Endothelial cell of umbilical vein (primary cell): Measurements from ENCODE around the gene JAKMIP3. TPM values are rescaled to one million over a fixed set of nuclear protein-coding genes. Genes with fewer than 3 reads are reported as not detected.

ENCODE experiments used
- BruUV-seq: library from RNA; stranded (reverse); fragments of 400-500 nt; replicated peaks from 2 replicates; lab custom pipeline; 2021; lab: Mats Ljungman, UMichigan
- CTCF ChIA-PET: fragments of 300-600, 350-600 bp; sonication (Branson Sonifier 250); formaldehyde crosslinking; loops from one replicate; lab custom pipeline; 2021; ENCODE audit warnings: antibody characterized with exemption, inconsistent platforms; lab: Charles Lee
- POLR2A ChIA-PET: fragments of 300-600, 350-600 bp; sonication (Branson Sonifier 250); formaldehyde crosslinking; loops from one replicate; lab custom pipeline; 2021; ENCODE audit warnings: antibody characterized with exemption, inconsistent platforms; lab: Charles Lee
- DNase-seq: peaks from one replicate; pipeline ENCODE4 v3.0.0-alpha.2; 2011; ENCODE audit warnings: low read depth, low spot score
- FAIRE-seq: peaks from 2 replicates; lab custom pipeline; 2011; peaks lifted over from hg19 to GRCh38; lab: Jason Lieb, UNC
- H2AFZ ChIP-seq: 2 replicates; pipeline ENCODE4 v1.6.0; 2012; ENCODE audit warnings: low read depth, low read length, control low read depth, inconsistent platforms
- H3K27ac ChIP-seq: 2 replicates; pipeline ENCODE4 v1.5.1; 2011; ENCODE audit warnings: low read depth, mild to moderate bottlenecking, control low read depth, low read length, moderate library complexity; ENCODE audit not compliant: insufficient read depth
- H3K27me3 ChIP-seq, 2 experiments: 2 replicates each; pipeline versions ENCODE4 v1.6.0 to v1.6.1; 2011; ENCODE audit warnings: low read length in 2 of 2, mixed read lengths in 1 of 2; ENCODE audit not compliant: control insufficient read depth in 2 of 2, insufficient read depth in 2 of 2
- H3K36me3 ChIP-seq, 2 experiments: 2 replicates in 1 of 2; 3 replicates in 1 of 2; pipeline ENCODE4 v1.5.1; 2011; ENCODE audit warnings: low read length in 2 of 2, mild to moderate bottlenecking in 1 of 2, moderate library complexity in 1 of 2; ENCODE audit not compliant: control insufficient read depth in 2 of 2, insufficient read depth in 2 of 2; ENCODE audit errors: extremely low read depth in 1 of 2
- H3K4me1 ChIP-seq: 3 replicates; pipeline ENCODE4 v1.5.1; 2011; ENCODE audit warnings: mild to moderate bottlenecking, low read length; ENCODE audit not compliant: control insufficient read depth, insufficient read depth; ENCODE audit errors: extremely low read depth
- H3K4me2 ChIP-seq: 2 replicates; pipeline ENCODE4 v1.6.1; 2011; ENCODE audit warnings: low read length, control low read depth, mixed read lengths; ENCODE audit not compliant: insufficient read depth
- H3K4me3 ChIP-seq, 3 experiments: fragments of 200-600 bp in 1 of 3; sonication (generic), shearing (Covaris generic) in 1 of 3; replicated peaks in 1 of 3; 2 replicates each; pipeline ENCODE4 v1.5.1; 2011 to 2016; ENCODE audit warnings: control low read depth in 3 of 3, low read length in 3 of 3, mild to moderate bottlenecking in 2 of 3, inconsistent platforms in 1 of 3, low read depth in 1 of 3, moderate library complexity in 1 of 3; ENCODE audit not compliant: insufficient read depth in 1 of 3
- H3K79me2 ChIP-seq: 2 replicates; pipeline ENCODE4 v1.6.0; 2012; ENCODE audit warnings: low read length, inconsistent platforms; ENCODE audit not compliant: control insufficient read depth, insufficient read depth
- H3K9ac ChIP-seq: replicated peaks from 2 replicates; pipeline ENCODE3; 2011; ENCODE audit warnings: low read length, control low read depth; ENCODE audit not compliant: insufficient read depth; ENCODE audit errors: extremely low read depth
- H3K9me1 ChIP-seq: replicated peaks from 3 replicates; pipeline ENCODE4 v1.6.0; 2011; ENCODE audit warnings: mild to moderate bottlenecking, low read length; ENCODE audit not compliant: control insufficient read depth, insufficient read depth; ENCODE audit errors: extremely low read depth
- H3K9me3 ChIP-seq: replicated peaks from 2 replicates; pipeline ENCODE4 v1.5.1; 2012; ENCODE audit warnings: low read length, inconsistent platforms; ENCODE audit not compliant: control insufficient read depth, insufficient read depth
- H4K20me1 ChIP-seq: replicated peaks from 2 replicates; pipeline ENCODE3; 2011; ENCODE audit warnings: mild to moderate bottlenecking, low read length; ENCODE audit not compliant: control insufficient read depth, insufficient read depth; ENCODE audit errors: extremely low read depth
- EZH2 ChIP-seq: IDR thresholded peaks from 2 replicates; pipeline ENCODE4 v1.6.1; 2012; ENCODE audit warnings: borderline replicate concordance, low read depth, mild to moderate bottlenecking, moderate library complexity, low read length, inconsistent platforms; ENCODE audit not compliant: severe bottlenecking
- FOS ChIP-seq: IDR thresholded peaks from 2 replicates; pipeline ENCODE4 v1.6.1; 2011; ENCODE audit warnings: mild to moderate bottlenecking, low read length, moderate library complexity, borderline replicate concordance; ENCODE audit not compliant: insufficient read depth
- GATA2 ChIP-seq: IDR thresholded peaks from 2 replicates; pipeline ENCODE4 v1.7.0; 2011; ENCODE audit warnings: low read depth, mild to moderate bottlenecking, moderate library complexity, mixed read lengths, low read length; ENCODE audit not compliant: insufficient read length, insufficient read depth
- MAX ChIP-seq: IDR thresholded peaks from 2 replicates; pipeline ENCODE4 v1.6.1; 2011; ENCODE audit not compliant: insufficient read depth, insufficient read length
- MYC ChIP-seq: IDR thresholded peaks from one replicate; pipeline ENCODE4 v1.6.1; 2011; ENCODE audit warnings: mild to moderate bottlenecking, low read depth, low read length
- POLR2A ChIP-seq: IDR thresholded peaks from 2 replicates; pipeline ENCODE4 v1.6.1; 2012; ENCODE audit warnings: low read depth, mild to moderate bottlenecking, control low read depth, low read length
- POLR2AphosphoS5 ChIP-seq: IDR thresholded peaks from 2 replicates; pipeline ENCODE4 v1.6.1; 2012; ENCODE audit warnings: low read depth, mild to moderate bottlenecking, control low read depth, low read length, moderate library complexity; ENCODE audit not compliant: insufficient read depth
- dilution Hi-C: fragments of 300-500 bp; cut with MboI; formaldehyde crosslinking; loops from one replicate; pipeline ENCODE4 v1.15.0; 2019; ENCODE audit warnings: low sequenced_read_pairs; ENCODE audit not compliant: extremely low pct_ligation_motif_present
- intact Hi-C: fragments of 100-400 bp; cut with micrococcal nuclease; formaldehyde crosslinking; loops from one replicate; pipeline ENCODE4 v1.10.0; 2022
- polyA plus RNA-seq, 4 experiments: library from polyadenylated mRNA; depleted of rRNA in 3 of 4; stranded (reverse) in 3 of 4; unstranded in 1 of 4; fragments of >200 nt; gene quantifications; 2 replicates each; pipeline versions ENCODE4 v1.2.1 to v1.2.3, GENCODE V29; 2011 to 2012; ENCODE audit warnings: missing spikeins in 1 of 4
- total RNA-seq: library from RNA; stranded (reverse); gene quantifications from 2 replicates; pipeline ENCODE4 v1.2.3, GENCODE V29; 2021

JAKMIP3 gene
- total and polyA plus RNA-seq, 2 donors (not counting 3 experiments of a cell fraction or from before 2014, with no cell fraction given) = 0.01 TPM; not detected in 1

- no peaks in the 10 kb centered on the region for H3K36me3 ChIP-seq
- no peak overlapping the region for H3K4me2 ChIP-seq
- no peak for TF ChIP-seq MAX
- TF ChIP-seq GATA2 = no peak
- DNase-seq (no peak), FAIRE-seq (no peak)
- H3K9ac ChIP-seq = no peak overlapping the region
- no peaks in the 10 kb centered on the region for H3K79me2 ChIP-seq
- no peaks in the 10 kb centered on the region for H3K9me3 ChIP-seq
- POLR2A ChIA-PET = no interaction called here
- intact Hi-C loops (no loop called here), dilution Hi-C loops (no loop called here)
- H4K20me1 ChIP-seq = no peaks in the 10 kb centered on the region
- H3K27me3 ChIP-seq = no peaks in the 10 kb centered on the region
- H3K4me1 ChIP-seq = no peaks in the 10 kb centered on the region
- no TSS peak for BruUV-seq
- H3K4me3 ChIP-seq = no peak overlapping the region
- H3K27ac ChIP-seq = no peak overlapping the region
- no peaks in the 10 kb centered on the region for H3K9me1 ChIP-seq
- CTCF ChIA-PET = no interaction called here
- H2AFZ ChIP-seq = no peak overlapping the region
Observed at GRCh38 chr10:132097609-132098377, 32.0 kb downstream of the JAKMIP3 start.

GRCh38 chr10:132098539-132099388, 33.0 kb downstream of the JAKMIP3 start:
- H3K79me2 ChIP-seq = no peaks in the 10 kb centered on the region
- H4K20me1 ChIP-seq = no peaks in the 10 kb centered on the region
- H3K27ac ChIP-seq = no peak overlapping the region
- no peak overlapping the region for H3K4me2 ChIP-seq
- no peak for FAIRE-seq
- H3K9me1 ChIP-seq = no peaks in the 10 kb centered on the region
- no peak overlapping the region for H2AFZ ChIP-seq
- H3K4me3 ChIP-seq = no peak overlapping the region
- intact Hi-C loops = no loop called here
- H3K9ac ChIP-seq = no peak overlapping the region
- ChIA-PET POLR2A (no interaction called here), CTCF (no interaction called here)
- no peaks in the 10 kb centered on the region for H3K4me1 ChIP-seq
- dilution Hi-C loops = no loop called here
- no peak for DNase-seq
- H3K9me3 ChIP-seq = no peaks in the 10 kb centered on the region
- TF ChIP-seq MAX = no peak
- TF ChIP-seq POLR2AphosphoS5 = no peak
- no peak for TF ChIP-seq MYC
- no peak for TF ChIP-seq POLR2A
- TF ChIP-seq EZH2 = no peak
- no peak for TF ChIP-seq FOS
- no peaks in the 10 kb centered on the region for H3K27me3 ChIP-seq
- H3K36me3 ChIP-seq = no peaks in the 10 kb centered on the region
- no TSS peak for BruUV-seq
